Brain pericyte (primary cell): ENCODE measurements around the gene SLC38A9.
"Not testable (repeated sequence)": the region's sequence is repeated elsewhere in the genome, so short reads cannot be mapped to it uniquely, and the experiment has no call there.

Experiments used
- DNase-seq: peaks from one replicate; pipeline ENCODE4 v3.0.0-alpha.2; 2012; ENCODE audit warnings: low read depth, low spot score

The SLC38A9 gene

DNA sequence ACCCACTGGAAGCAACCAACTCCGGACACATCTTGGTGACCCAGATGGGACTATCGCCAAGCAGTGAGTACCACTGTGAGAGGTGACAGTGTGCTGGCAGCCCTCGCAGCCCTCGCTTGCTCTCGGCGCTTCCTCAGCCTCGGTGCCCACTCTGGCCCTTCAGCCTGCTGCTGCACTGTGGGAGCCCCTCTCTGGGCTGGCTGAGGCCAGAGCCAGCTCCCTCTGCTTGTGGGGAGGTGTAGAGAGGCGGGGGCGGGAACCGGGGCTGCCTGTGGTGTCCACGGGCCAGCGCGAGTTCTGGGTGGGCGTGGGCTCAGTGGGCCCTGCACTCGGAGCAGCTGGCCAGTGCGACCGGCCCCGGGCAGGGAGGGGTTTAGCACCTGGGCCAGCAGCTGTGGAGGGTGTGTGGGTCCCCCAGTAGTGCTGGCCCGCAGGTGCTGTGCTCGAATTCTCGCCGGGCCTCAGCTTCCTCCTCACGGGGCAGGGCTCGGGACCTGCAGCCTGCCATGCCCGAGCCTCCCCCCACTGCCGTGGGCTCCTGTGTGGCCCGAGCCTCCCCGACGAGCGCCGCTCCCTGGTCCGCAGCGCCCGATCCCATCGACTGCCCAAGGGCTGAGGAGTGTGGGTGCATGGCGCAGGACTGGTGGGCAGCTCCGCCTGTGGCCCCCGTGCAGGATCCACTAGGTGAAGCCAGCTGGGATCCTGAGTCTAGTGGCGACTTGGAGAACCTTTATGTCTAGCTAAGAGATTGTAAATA lies 98.8 kb downstream of the SLC38A9 start:
- no peak for DNase-seq

DNA sequence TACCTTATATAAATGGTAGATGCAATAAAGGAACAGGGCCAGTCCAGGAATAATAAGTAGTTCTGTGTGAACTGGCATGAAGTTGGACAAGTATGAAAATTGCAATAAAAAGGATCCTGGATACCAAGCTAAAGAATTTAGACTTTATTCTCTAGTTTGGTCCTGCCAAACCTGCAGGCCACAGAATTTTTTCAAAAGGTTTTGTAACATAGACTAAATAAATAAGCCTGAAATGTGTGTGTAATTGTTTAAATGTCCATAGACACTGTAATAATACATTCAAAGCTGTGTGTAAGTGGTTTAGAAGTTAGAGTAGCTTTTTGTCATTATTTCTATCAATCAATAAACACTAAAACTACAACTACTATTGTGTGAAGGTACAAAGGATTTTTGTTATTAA lies 101.6 kb downstream of the SLC38A9 start:
- no peak for DNase-seq

DNA sequence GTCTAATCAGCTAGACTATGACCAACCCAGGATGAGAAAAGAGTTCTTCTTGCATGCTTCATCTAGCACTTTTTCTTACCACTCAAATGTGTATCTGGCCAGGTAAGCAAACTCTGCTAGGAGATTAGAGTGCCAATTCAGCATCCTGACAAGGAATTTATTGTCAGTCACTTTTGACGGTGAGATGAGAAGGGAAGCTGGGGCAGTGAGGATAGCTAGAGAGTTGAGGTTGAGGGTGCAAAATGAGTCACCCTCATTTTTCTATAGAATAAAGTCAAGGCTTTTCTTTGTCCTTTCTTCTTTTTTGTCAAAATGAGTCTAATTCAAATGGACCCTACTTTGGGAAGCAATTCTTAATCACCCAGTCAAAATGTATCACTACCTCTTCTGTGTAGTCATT lies 102.7 kb downstream of the SLC38A9 start:
- no peak for DNase-seq

DNA sequence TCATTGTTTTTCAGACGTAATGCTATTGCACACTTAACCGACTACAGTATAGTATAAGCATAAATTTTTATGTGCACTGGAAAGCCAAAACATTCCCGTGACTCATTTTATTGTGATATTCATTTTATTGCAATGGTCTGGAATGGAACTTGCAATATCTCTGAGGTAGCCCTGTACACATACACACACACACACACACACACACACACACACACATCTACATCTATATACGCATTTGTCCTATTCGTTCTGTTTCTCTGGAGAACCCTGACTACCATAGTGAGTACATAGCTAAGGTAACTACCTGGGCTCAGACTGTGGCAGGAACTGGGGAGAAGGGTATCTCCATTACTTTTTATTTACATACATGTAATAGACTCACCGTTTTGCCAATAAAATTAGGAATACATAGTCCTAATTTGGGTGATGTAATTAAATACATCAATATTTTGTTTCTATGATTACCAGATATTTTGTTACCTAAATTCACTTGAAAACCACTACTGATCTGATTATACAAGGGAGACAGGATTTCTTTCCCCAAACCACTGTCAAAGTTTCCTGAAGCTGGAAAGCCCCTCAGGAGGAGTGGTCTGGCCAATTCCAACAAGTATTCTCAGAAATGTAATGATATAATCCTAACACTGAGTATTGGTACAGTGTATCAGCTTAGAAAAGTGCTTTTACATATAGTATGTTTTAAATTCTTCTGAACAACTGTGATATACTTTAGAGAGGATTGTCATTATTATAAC lies 103.4 kb downstream of the SLC38A9 start:
- no peak for DNase-seq

DNA sequence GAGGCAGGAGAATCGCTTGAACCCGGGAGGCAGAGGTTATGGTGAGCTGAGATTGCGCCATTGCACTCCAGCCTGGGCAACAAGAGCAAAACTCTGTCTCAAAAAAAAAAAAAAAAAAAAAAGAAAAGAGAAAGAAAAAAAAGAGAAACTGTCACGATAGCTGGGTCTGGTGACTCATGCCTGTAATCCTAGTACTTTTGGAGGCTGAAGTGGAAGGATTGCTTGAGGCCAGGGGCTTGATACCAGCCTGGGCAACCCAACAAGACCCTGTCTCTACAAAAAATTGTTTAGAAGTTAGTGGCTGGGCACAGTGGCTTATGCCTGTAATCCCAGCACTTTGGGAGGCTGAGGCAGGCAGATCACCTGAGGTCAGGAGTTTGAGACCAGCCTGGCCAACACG lies 104.8 kb downstream of the SLC38A9 start:
- DNase-seq = not testable (repeated sequence)

DNA sequence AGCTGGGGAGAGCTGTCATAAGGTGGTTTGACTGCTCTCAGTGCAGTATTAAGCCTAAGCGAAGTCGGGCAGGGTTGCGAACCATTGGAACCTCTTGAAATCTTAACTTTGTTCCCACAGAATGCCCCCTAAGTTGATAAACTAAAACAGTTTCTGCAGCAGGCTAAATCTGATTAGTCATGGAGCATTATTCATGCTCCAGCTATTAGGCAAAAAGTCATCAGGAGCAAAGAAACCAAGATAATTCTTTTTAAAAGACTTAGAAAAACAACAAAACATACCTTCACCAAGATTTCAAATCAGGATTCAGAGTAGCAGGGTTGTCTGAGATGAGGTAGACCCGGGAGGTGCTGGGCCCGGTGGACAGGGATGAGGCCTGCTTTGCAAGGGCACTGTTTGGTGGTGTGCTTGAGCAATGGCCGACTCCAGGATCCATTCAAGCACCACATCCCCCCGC lies 107.5 kb downstream of the SLC38A9 start:
- no peak for DNase-seq

DNA sequence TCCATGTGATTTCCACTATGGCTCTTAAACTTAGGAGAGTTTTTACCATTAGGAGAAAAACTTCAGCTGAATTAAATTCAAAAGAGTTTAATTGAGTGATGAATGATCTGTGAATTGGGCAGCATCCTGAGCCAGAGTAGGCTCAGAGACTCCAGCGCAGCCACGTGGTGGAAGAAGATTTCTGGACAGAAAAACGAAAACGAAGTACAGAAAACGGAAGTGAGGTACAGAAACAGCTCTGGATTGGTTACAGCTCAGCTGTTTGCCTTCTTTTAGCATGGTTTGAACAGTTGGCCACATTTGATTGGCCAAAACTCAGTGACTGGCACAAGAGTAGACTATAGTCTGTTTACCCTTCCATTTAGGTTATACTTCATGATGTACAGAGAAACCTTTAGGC lies 108.2 kb downstream of the SLC38A9 start:
- DNase-seq = no peak

DNA sequence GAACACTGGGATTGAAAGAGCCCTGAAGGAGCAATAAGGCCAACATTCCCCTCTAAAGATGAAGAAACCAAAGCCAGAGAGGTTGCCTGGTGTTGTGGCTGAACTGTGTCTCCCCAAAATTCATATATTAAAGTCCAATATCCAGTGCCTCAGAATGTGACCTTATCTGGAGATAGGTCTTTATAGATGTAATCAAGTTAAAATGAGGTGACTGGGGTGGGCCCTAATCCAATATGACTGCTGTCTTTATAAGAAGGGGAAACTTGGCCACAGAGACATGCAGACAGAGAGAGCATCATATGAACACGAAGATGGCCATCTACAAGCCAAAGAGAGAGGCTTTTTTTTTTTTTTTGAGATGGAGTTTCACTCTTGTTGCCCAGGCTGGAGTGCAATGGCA lies 110.5 kb downstream of the SLC38A9 start:
- DNase-seq = no peak

DNA sequence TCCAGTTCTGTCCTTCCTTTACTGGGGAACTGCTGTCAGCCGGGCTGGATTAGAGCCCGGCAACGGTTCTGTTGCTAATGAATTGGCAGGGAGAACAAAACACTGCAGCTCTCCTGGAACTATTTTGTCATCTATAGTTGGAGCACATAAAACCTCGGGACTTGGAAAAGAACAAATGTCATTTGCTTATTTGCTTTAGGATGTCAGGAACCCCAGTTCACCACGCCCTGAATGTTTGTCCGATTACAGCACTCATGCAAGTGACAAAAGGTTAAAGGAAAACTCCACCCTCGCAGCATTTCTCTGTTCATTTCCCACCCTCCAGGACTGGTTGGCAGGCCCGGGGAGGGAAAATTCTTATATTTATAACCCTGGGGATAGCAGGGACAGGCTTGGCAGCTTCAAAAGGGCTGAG lies 110.9 kb downstream of the SLC38A9 start:
- DNase-seq = no peak

DNA sequence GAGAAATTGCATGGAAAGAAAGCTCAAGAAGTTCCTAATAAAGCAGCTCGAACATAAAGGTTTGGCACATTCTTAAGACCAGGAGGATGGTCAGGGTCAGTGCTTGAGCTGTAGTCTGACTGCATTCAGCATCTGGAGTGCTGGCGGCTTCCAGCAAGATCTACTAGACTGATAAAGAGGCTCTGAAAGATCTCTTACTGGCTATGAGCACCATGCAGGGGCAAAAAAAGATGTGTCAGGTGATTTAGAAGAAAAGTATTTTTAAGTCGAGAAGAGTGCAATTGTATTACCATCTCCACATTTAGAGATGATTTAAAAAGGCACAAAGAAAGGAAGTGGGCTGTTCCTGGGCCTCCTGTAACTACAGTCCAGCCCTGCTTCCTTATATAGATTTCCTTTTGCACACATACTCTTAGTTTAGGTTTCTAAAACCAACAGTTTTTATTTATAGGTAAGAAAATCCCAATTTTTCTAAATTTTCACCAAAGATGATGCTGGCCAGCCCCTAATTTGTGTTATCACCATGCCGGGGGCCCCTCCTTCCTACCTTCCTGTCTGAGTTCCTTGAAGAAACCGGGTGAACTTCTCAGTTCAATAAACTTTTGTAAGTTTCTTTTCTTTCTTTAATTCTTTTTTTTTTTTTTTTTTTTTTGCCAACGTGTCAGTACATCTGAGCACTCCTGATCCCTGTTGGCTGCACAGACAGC lies 111.5 kb downstream of the SLC38A9 start:
- DNase-seq = no peak

DNA sequence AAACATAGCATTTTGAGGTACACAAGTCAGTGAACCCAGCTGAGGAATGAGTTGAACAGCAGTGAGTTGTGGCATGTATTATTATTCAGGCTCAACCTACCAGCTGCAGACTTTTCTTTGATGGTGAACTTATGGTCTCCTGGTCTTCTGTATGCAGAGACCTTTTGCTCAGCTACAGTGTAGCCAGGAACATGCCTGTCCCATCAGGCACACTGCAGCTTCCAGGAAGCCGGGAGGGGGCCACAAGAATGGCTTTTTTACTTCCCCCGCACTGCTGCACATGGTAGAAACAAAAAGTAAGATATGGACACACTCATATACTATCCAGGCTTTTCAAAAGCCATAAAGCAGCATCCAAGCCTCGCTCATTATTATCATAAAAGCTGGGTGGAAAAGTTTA lies 112.0 kb downstream of the SLC38A9 start:
- no peak for DNase-seq

DNA sequence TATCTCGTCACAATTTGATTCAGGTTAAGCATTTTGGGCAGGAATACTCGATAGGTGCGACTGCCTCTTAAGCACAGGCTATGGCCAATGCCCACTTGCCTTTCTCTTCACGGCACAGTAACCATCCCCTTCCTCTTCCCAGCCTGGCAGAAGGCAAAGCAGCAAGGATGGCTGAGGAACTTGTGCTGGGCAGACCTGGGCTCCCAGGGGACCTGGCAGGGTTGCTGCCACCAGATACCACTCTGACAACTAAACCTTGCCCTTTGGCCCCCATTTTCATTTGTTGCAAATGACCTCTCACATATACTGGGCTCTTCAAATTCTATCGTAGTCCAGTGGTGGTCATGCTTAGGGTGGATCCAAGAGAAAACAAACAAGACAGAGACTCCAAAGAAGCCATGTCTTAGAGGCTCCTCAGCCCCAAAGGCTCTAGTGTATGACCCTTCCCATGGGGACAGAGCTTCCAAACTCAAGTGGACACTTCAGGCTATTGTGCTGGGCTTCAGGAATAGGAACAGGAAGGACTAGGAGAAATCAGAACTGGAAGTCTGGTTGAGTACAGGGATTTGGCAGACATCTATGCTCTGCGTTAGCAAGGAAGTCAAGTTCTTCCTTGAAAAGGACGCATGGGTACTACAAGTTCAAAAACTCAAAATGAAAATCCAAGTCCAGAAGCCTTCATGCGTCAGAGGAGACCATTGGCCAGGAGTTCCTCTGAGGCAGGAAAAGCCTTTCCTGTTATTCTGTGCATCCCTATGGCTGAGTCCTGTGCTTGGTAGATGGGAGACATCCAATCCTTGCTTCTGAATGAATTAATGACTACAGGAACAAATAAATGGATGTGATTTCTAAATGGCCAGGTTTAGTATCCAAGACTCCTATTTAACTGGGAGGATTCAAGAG lies 112.7 kb downstream of the SLC38A9 start:
- DNase-seq = no peak

DNA sequence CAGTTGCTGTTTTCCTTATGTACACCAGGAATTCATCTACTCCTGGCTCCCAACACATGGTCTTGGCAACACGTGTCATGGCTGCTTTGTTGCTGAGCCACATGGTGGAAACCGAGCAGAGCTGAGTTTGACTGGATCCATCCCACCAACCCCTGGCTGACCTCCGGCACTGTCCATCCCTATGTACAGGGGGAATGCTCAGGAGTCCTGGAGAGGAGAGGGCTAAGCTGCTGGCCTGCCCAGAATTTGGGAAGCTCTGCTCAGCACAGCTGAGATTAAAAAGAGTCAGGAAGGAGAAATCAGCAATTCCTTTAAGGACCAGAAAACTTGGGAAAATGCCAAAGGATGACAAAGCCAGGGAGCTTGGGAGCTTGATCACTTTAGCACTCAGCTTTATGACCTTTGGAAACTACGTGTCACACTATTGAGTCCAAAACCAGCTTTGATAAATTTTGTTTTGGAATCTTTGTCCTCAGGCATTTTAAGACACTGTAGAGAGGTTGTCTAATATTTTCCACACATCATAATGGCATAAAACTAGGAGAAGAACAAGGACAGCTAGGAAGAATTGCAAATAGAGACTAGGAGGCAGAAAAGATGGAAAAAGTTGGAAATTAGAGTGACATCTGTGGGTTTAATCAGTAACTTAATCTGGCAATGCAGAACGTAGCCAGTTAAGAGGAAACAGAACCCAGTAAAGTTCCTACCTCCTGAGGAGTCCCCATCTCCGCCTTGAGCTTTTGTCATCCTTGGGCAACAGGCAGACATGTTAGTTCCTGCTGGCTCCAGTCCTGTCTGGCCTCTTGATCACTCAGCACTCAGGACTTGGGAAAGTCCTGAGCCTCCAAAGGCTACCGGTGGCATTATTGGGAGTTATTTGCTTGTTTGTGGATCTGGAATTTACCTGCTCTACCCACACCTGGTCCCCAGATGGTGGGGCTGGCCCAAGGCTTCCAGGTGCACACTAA lies 114.8 kb downstream of the SLC38A9 start:
- no peak for DNase-seq

DNA sequence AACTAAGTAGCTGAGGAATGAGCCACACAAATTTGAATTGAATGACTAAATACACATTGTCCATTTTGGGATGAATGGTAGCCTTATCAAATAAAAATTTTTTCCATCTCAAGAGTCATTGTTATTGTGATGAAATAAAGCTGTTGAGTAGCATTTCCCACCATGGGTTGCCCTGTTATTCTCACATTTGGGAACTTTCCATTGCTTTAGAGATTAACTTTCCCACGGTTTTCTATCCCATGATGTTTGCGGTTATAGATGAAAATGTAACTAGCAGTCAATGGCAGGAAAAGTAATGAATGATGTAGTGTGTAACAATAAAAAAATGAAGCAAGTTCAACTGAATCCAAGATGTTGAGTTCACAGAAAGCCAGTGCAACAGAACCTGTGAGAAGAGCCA lies 117.5 kb downstream of the SLC38A9 start:
- no peak for DNase-seq

DNA sequence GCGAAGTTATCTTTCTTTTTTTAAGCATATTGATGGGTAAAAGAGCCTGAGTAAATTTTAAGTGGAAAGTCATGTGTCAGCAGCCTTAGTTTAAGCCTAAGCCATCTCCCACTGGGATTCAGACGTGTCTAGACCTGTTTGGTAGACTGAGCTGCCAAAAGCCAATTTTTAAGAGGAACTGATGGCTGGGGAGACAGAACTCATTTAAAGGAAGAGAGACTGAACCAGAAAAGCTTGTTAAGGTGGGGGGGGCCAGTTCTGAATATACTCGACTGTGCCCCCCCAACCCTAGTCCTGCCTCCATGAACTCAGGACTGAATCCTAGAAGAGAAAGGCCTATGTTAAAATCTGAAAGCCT lies 119.0 kb downstream of the SLC38A9 start:
- DNase-seq = no peak

DNA sequence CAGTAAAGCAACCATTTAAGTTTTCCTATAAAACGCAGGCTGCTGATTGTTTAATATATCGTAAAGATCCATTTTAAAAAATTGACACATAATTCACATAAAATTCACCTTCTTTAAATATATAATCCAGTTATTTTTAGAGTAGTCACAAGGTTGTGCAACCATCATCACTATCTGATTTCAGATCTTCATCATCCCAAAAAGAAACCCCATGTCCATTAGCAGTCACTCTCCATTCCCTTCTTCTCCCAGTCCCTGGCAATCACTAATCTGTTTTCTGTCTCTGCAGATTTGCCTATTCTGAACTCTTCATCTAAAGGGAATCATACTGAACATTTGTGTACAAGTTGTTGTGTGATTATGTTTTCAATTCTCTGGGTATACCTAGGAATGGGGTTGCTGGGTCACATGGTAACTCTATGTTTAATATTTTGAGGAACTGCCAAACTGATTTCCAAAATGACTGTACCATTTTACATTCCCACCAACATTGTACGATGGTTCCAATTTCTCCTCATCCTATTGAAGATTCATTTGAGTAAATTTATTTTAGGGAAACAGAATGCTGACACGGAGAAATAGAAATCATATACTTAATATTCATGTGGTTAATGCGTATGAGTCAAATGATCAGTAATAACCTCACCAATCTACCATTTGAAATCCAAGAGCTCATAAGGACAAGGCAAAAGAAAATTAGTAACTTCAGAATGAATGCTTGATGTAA lies 119.6 kb downstream of the SLC38A9 start:
- no peak for DNase-seq

DNA sequence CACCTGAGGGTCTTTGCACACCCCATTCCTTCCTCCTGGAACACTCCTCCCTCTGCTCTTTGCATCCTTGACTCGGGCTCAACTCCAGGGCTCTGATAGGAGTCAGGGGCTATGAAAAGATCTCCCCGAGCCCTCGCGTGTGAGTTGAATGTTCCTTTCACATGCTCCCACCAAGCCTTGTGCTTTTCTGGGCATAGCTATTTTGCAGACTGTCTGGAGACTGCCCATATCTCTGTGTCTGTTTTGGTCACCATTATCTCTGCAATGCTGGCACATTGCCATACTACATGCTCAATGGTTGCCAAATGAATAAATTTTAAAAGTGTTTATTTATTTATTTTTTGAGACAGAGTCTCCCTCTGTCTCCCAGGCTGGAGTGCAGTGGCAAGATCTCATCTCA lies 120.4 kb downstream of the SLC38A9 start:
- no peak for DNase-seq

DNA sequence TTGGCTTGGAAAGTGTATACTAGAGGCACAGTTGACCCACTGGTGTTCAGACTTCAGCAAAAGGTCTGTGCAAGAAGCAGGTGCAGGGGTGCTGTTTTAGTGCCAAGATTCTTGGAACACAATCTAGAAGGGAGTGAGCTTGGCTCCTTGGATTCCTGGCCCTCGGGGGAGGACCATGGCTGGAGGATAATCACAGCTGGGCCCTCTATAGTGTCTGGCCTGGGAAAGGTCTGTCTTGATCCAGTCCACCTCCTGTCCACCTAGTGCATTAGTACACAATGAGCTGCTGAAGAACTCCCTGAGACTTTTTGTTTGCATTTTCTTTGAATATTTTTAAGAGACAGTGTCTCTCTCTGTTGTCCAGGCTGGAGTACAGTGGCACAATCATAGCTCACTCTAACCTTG lies 126.9 kb downstream of the SLC38A9 start:
- no peak for DNase-seq

DNA sequence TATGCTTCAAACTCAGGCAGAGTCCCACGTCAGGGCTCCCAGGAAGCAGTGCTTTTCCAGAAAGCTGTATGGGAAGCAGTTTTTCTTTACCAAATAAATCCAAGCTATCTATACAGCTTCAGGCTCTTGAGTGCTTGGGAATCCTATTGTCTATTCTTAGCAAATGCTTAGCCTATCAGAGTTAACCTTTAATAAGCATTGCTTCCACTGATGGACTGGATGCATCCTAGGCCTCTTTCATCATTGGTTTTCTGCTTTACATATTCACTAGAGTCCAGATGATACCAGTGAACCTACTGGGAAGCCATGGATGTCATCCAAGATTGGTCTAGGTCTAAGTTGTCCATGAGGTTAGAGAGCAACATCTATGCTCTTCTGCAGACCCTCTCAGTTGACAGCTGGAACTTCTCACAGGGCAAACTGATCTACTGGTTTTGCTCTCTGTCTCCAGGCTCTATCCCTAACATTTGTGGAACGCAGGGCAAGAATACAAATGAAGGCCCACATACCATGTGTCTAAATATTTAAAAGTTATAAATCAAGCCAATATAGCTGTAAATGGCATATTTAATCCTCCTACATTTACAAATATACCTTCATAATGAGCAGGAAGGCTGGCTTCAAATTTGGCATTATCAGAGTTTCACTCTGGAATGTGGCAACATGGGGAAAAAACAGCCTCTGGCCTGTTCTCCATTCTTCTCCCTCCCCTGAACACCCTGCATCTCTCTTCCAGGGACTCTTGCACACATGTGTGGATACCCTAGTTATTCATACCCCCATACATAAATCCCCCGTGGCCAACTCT lies 127.5 kb downstream of the SLC38A9 start:
- no peak for DNase-seq
